GM13976 (cell line): ENCODE data around the gene SLC4A2.
"Not testable (repeated sequence)": the region's sequence is repeated elsewhere in the genome, so short reads cannot be mapped to it uniquely, and the experiment has no call there.

ENCODE experiments used
- DNase-seq: peaks from one replicate; pipeline ENCODE4 v3.0.0; 2012; ENCODE audit warnings: low spot score
- in situ Hi-C: fragments of 300-500 bp; cut with MboI; formaldehyde crosslinking; loops from one replicate; pipeline ENCODE4 v1.12.0; 2022; ENCODE audit warnings: low sequenced_read_pairs, mixed read lengths, inconsistent platforms; ENCODE audit not compliant: unreplicated experiment
- TF ChIP-seq, protein P1 (sequence below): IDR thresholded peaks from 2 replicates; pipeline ENCODE4 v1.5.1; 2012; ENCODE audit warnings: borderline replicate concordance, mild to moderate bottlenecking; ENCODE audit not compliant: insufficient read depth; ENCODE audit errors: extremely low read depth, missing control alignments, control extremely low read depth

Gene SLC4A2

DNA sequence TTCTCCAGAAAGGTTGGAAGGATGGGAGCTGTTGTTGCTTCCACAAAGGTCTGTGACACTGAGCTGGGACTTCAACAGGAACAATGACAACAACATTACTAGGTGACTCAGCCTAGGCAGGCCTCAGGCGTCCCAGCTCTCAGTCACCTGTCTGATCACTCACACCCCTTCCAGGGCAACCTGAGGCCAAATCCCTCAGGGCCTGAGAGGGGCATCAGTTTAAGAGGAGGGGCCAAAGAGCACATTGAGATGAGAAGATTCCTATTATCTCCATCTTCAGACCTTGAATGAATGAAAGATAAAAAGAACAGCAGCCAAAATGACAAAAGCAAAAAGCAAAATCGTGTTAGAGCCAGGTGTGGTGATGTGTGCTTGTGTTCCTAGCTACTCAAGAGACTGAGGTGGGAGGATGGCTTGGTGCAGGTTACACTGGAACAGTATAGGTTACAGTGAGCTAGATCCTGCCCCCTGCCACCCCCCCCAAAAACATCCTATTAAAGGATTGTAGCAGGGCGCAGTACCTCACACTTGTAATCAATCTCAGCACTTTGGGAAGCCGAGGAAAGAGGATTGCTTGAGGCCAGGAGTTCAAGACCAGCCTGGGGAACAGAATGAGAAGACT lies 34.8 kb upstream of the SLC4A2 start, which contains the start of gene ATG9B:
TSS of gene ATG9B (minus strand) at position 60 of the 622 bp plus-strand sequence. CDS start 71 bp downstream, outside the sequence.
- TF ChIP-seq, protein P1, sequence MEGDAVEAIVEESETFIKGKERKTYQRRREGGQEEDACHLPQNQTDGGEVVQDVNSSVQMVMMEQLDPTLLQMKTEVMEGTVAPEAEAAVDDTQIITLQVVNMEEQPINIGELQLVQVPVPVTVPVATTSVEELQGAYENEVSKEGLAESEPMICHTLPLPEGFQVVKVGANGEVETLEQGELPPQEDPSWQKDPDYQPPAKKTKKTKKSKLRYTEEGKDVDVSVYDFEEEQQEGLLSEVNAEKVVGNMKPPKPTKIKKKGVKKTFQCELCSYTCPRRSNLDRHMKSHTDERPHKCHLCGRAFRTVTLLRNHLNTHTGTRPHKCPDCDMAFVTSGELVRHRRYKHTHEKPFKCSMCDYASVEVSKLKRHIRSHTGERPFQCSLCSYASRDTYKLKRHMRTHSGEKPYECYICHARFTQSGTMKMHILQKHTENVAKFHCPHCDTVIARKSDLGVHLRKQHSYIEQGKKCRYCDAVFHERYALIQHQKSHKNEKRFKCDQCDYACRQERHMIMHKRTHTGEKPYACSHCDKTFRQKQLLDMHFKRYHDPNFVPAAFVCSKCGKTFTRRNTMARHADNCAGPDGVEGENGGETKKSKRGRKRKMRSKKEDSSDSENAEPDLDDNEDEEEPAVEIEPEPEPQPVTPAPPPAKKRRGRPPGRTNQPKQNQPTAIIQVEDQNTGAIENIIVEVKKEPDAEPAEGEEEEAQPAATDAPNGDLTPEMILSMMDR: no peak
- in situ Hi-C loops: no loop called here
- DNase-seq: no peak

DNA sequence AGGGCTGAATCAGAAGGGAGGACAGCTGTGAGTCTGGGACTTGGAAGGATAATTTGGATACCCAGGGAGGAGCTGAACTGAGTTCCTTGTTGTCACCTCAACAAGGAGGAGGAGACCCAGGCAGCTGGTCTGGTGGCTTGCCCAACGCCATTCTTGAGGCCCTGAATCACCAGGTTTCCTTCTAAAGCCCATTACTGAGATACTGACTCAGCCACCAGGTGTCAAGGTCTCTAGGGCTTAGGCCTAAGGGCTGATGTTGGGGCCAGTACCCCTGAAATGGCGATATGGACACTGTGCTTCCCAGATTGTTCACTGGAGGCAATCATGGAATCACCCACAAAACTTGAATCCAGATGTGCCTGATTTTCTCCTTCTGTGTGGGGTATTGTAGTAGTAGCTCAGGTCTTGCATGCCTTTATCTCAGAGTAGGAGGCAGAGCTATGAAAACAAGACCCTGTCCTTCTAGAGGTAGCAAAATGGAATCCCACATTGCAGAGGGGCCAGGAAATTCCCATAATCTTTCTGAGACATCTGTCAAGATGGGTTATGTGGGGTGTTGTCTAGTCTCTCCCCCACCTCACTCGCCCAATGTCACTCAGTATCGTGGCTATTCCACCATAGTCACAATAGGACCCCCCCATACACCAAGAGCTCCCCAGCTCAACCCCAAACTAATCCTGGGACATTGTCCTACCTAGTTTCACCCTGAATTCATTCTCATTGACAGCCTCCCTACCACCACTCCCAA lies 33.3 kb upstream of the SLC4A2 start:
- TF ChIP-seq, protein P1: no peak
- in situ Hi-C loops: no loop called here
- DNase-seq: no peak

DNA sequence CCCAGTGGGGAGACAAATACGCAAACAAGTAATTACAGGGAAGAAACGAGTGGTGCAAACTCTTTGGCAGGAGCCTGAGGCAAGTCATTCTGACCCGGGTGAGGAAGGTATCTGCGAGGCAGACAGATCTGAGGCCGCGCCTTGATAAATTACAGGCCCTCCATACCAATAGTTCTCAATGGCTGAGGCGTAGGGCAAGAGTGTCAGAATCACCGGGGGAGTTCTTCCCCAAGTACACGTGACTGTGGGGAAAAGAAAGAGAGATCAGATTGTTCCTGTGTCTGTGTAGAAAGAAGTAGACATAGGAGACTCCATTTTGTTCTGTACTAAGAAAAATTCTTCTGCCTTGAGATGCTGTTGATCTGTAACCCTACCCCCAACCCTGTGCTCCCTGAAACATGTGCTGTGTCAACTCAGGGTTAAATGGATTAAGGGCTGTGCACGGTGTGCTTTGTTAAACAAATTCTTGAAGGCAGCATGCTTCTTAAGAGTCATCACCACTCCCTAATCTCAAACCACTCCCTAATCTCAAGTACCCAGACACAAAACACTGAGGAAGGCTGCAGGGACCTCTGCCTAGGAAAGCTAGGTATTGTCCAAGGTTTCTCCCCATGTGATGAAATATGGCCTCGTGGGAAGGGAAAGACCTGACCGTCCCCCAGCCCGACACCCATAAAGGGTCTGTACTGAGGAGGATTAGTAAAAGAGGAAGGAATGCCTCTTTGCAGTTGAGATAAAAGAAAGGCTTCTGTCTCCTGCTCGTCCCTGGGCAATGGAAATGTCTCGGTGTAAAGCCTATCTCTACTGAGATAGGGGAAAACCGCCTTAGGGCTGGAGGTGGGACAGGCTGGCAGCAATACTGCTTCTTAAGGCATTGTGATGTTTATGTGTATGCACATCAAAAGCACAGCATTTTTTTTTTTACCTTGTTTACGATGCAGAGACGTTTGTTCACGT lies 32.3 kb upstream of the SLC4A2 start:
- DNase-seq, in situ Hi-C loops: not testable (repeated sequence)

DNA sequence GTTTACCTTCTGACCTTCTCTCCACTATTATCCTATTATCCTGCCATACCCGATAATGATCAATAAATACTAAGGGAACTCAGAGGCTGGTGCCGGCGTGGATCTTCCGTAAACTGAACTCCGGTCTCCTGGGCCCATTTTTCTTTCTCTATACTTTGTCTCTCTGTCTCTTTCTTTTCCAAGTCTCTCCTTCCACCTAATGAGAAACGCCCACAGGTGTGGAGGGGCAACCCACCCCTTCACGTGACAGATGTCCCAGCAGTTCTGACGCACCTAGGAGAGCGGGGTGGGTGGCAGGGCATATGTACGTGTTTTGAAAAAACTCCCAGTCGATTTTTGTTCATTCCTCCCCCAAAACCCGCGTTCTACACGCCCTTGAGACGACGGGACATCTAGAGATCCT lies 31.7 kb upstream of the SLC4A2 start:
- DNase-seq, in situ Hi-C loops: not testable (repeated sequence)

DNA sequence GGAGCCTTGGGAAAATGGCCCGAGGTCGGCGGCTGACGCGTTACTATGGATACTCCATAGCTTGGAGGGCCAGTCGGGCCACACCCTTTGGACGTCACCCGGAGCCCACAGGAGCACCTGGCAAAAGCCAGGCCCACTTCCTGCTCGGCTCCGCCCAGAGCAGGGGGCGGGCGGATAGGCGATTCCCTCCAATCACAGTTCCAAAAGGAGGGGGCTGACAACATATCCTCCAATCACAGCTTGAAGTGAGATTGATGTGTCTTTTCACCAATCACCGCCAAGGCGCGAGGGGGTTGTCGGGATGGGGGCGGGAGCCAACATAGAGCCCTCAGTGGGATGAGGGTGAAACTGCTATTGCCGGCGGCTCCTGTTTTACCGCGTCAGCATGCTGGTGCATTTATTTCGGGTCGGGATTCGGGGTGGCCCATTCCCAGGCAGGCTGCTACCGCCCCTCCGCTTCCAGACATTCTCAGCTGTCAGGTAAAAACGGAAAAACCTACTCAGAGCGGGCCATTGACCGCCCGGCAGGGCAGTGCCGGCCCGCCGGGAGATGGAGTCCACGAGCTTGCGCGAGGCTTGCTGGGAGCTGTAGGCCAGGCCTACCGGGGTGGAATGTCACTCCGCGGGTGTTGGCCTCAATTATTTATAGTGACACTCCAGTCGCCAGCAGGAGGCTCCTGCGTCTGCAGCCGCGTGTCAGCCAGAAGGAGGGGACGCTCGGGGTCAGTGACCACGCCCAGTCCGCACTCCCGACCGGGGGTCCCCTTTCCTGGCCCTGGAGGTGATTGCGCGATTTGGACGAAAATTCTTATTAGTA lies 31.1 kb upstream of the SLC4A2 start, which contains the start of gene ABCB8:
TSS of gene ABCB8 (plus strand) at position 320 of the 817 bp plus-strand sequence. CDS start at position 386, 66 bp downstream.
- in situ Hi-C loops: no loop called here
- DNase-seq: peak; percentile 100
- TF ChIP-seq, protein P1: peak; percentile 10

DNA sequence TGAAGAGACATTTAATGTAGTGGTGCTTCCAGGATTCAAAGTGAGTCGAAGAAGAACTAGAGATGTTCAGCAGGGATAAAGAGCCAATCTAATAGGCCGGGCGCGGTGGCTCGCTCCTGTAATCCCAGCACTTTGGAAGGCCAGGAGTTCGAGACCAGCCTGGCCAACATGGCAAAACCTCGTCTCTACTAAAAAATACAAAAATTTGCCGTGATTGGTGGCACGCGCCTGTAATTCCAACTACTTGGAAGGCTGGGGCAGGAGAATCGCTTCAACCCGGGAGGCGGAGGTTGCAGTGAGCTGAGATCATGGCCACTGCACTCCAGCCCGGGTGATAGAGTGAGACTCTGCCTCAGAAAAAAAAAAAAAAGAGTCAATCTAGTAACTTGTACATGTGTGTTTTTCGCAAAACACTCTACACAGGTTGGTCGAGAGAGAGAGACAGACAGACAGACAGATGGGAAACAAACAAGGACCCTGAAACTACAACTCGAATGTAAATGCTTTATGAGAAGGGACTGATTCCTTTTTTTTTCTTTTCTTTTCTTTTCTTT lies 30.4 kb upstream of the SLC4A2 start:
- in situ Hi-C loops: no loop called here
- DNase-seq: no peak
- TF ChIP-seq, protein P1: no peak
